Panc1 (cell line): ENCODE measurements around the gene PCLO. TPM values are rescaled to one million over a fixed set of nuclear protein-coding genes. Genes with fewer than 3 reads are reported as not detected.

Experiments
- ATAC-seq: fragments of 200-7000 bp; cut with Tn5 transposase; 2 replicates; pipeline ENCODE4 v1.9.1; 2020; ENCODE audit warnings: mild to moderate bottlenecking, moderate library complexity
- BruUV-seq: library from RNA; stranded (reverse); fragments of 400-500 nt; replicated peaks from 2 replicates; lab custom pipeline; 2021; lab: Mats Ljungman, UMichigan
- CTCF ChIA-PET: fragments of 300-600 bp; sonication (Branson Sonifier 250); formaldehyde crosslinking; loops from one replicate; lab custom pipeline; 2022; ENCODE audit warnings: antibody characterized with exemption; lab: Charles Lee
- POLR2A ChIA-PET: fragments of 300-600 bp; sonication (Branson Sonifier 250); formaldehyde crosslinking; loops from one replicate; lab custom pipeline; 2022; ENCODE audit warnings: antibody characterized with exemption; lab: Charles Lee
- DNase-seq: peaks from one replicate; pipeline ENCODE4 v3.0.0-alpha.2; 2010; ENCODE audit warnings: low read depth, low spot score
- H3K27ac ChIP-seq: 2 replicates; pipeline ENCODE4 v1.5.1; 2011; ENCODE audit warnings: mild to moderate bottlenecking, low read length, inconsistent platforms
- H3K27me3 ChIP-seq: fragments of 200-500 bp; sonication (Bioruptor generic); 2 replicates; pipeline ENCODE4 v1.6.0; 2014; ENCODE audit warnings: low read length, inconsistent platforms; ENCODE audit not compliant: control insufficient read depth, insufficient read depth
- H3K36me3 ChIP-seq: fragments of 200-500 bp; sonication (Bioruptor generic); 2 replicates; pipeline ENCODE4 v1.5.1; 2014; ENCODE audit warnings: inconsistent platforms, mild to moderate bottlenecking, low read length, moderate library complexity; ENCODE audit not compliant: control insufficient read depth, insufficient read depth
- H3K4me1 ChIP-seq: 2 replicates; pipeline ENCODE4 v1.5.1; 2011; ENCODE audit warnings: inconsistent platforms, mild to moderate bottlenecking, low read length, moderate library complexity; ENCODE audit not compliant: control insufficient read depth, insufficient read depth
- H3K4me3 ChIP-seq, 2 experiments: 2 replicates each; pipeline ENCODE4 v1.5.1; 2011 to 2012; ENCODE audit warnings: low read depth in 2 of 2, low read length in 2 of 2, mild to moderate bottlenecking in 2 of 2, inconsistent platforms in 1 of 2, moderate library complexity in 1 of 2
- H3K9me3 ChIP-seq: fragments of 200-500 bp; sonication (Bioruptor generic); 2 replicates; pipeline ENCODE4 v1.5.1; 2014; ENCODE audit warnings: low read depth, mild to moderate bottlenecking, inconsistent platforms, low read length, moderate library complexity; ENCODE audit not compliant: control insufficient read depth, insufficient read depth
- POLR2AphosphoS5 ChIP-seq: IDR thresholded peaks from 2 replicates; pipeline ENCODE4 v1.6.1; 2012; ENCODE audit warnings: mild to moderate bottlenecking, low read depth, low read length, moderate library complexity
- SIN3A ChIP-seq: IDR thresholded peaks from 2 replicates; pipeline ENCODE4 v1.6.1; 2012; ENCODE audit warnings: low read depth, mild to moderate bottlenecking, low read length, moderate library complexity, borderline replicate concordance; ENCODE audit not compliant: insufficient read depth
- TCF7L2 ChIP-seq: IDR thresholded peaks from 2 replicates; pipeline ENCODE4 v1.6.1; 2011; ENCODE audit warnings: mild to moderate bottlenecking, low read depth, low read length, inconsistent platforms
- in situ Hi-C: cut with HindIII; loops from 2 replicates; pipeline ENCODE4 v1.10.0; 2016; ENCODE audit warnings: low sequenced_read_pairs, low pct_unique_long_range_greater_than_20kb
- intact Hi-C: fragments of 100-400 bp; cut with micrococcal nuclease; formaldehyde crosslinking; loops from one replicate; pipeline ENCODE4 v1.10.0; 2022; ENCODE audit not compliant: unreplicated experiment
- total RNA-seq: library from RNA; stranded (reverse); gene quantifications from one replicate; pipeline ENCODE4 v1.2.1, GENCODE V29; 2021; ENCODE audit not compliant: unreplicated experiment
- TF ChIP-seq, protein P1 (sequence below): fragments of 450-650 bp; IDR thresholded peaks from 2 replicates; pipeline ENCODE4 v1.5.1; 2017; ENCODE audit warnings: mild to moderate bottlenecking
- TF ChIP-seq, protein P2 (sequence below), 2 experiments: IDR thresholded peaks; 2 replicates each; pipeline ENCODE4 v1.6.1; 2011 to 2012; ENCODE audit warnings: low read depth in 2 of 2, control low read depth in 1 of 2, low read length in 1 of 2, mild to moderate bottlenecking in 1 of 2, moderate library complexity in 1 of 2; ENCODE audit not compliant: insufficient read depth in 1 of 2

The PCLO gene
- total RNA-seq, 1 experiment from 2014 or later = 1.1 TPM

DNA sequence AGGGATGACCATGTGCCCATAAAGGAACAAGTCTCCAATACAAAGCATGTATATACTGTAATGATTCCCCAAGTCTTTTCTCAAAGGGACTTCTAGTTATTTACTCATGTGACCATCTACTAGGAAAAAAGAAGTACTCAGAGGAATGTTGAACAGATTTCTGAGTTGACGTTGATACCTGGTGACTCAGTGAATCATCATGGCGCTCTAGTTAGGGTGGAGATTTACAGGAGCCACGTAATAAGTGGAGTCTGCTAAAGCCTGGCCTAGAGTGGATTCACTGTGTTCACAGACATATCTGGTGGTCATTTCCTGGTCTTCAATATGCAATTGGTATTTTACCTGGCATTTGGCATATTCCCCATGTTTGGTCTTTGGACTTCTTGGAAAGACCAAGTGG, 416.9 kb downstream of the PCLO start:
- no TSS peak for BruUV-seq
- no peaks in the 10 kb centered on the region for H3K27me3 ChIP-seq
- intact Hi-C loops = no loop called here
- no peak overlapping the region for H3K27ac ChIP-seq
- H3K4me1 ChIP-seq = no peaks in the 10 kb centered on the region
- DNase-seq (no peak), ATAC-seq (no peak)
- POLR2A ChIA-PET = no interaction called here
- H3K4me3 ChIP-seq = no peak overlapping the region
- H3K9me3 ChIP-seq = no peaks in the 10 kb centered on the region
- CTCF ChIA-PET = no interaction called here
- in situ Hi-C loops = no loop called here
- TF ChIP-seq POLR2AphosphoS5 = no peak
- no peak for TF ChIP-seq SIN3A
- TF ChIP-seq TCF7L2 = no peak
- TF ChIP-seq, protein P1, sequence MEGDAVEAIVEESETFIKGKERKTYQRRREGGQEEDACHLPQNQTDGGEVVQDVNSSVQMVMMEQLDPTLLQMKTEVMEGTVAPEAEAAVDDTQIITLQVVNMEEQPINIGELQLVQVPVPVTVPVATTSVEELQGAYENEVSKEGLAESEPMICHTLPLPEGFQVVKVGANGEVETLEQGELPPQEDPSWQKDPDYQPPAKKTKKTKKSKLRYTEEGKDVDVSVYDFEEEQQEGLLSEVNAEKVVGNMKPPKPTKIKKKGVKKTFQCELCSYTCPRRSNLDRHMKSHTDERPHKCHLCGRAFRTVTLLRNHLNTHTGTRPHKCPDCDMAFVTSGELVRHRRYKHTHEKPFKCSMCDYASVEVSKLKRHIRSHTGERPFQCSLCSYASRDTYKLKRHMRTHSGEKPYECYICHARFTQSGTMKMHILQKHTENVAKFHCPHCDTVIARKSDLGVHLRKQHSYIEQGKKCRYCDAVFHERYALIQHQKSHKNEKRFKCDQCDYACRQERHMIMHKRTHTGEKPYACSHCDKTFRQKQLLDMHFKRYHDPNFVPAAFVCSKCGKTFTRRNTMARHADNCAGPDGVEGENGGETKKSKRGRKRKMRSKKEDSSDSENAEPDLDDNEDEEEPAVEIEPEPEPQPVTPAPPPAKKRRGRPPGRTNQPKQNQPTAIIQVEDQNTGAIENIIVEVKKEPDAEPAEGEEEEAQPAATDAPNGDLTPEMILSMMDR = no peak
- TF ChIP-seq, protein P2, sequence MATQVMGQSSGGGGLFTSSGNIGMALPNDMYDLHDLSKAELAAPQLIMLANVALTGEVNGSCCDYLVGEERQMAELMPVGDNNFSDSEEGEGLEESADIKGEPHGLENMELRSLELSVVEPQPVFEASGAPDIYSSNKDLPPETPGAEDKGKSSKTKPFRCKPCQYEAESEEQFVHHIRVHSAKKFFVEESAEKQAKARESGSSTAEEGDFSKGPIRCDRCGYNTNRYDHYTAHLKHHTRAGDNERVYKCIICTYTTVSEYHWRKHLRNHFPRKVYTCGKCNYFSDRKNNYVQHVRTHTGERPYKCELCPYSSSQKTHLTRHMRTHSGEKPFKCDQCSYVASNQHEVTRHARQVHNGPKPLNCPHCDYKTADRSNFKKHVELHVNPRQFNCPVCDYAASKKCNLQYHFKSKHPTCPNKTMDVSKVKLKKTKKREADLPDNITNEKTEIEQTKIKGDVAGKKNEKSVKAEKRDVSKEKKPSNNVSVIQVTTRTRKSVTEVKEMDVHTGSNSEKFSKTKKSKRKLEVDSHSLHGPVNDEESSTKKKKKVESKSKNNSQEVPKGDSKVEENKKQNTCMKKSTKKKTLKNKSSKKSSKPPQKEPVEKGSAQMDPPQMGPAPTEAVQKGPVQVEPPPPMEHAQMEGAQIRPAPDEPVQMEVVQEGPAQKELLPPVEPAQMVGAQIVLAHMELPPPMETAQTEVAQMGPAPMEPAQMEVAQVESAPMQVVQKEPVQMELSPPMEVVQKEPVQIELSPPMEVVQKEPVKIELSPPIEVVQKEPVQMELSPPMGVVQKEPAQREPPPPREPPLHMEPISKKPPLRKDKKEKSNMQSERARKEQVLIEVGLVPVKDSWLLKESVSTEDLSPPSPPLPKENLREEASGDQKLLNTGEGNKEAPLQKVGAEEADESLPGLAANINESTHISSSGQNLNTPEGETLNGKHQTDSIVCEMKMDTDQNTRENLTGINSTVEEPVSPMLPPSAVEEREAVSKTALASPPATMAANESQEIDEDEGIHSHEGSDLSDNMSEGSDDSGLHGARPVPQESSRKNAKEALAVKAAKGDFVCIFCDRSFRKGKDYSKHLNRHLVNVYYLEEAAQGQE (IDR thresholded peaks at IDR 0.05; ENCODE audit: insufficient read depth in 1 of 2, low read depth in 2 of 2, low read length in 1 of 2) = no peak
- no peaks in the 10 kb centered on the region for H3K36me3 ChIP-seq

- Histone ChIP-seq H3K27ac (no peak overlapping the region), H3K27me3 (no peaks in the 10 kb centered on the region), H3K36me3 (no peaks in the 10 kb centered on the region), H3K9me3 (no peaks in the 10 kb centered on the region), H3K4me1 (no peaks in the 10 kb centered on the region), H3K4me3 (no peak overlapping the region)
- in situ Hi-C loops (no loop called here), intact Hi-C loops (no loop called here)
- ChIA-PET CTCF (no interaction called here), POLR2A (no interaction called here)
- DNase-seq (no peak), ATAC-seq (no peak)
- no TSS peak for BruUV-seq
- TF ChIP-seq, protein P2 (IDR thresholded peaks at IDR 0.05; ENCODE audit: insufficient read depth in 1 of 2, low read depth in 2 of 2, low read length in 1 of 2) = no peak
- TF ChIP-seq, protein P1 = no peak
- TF ChIP-seq POLR2AphosphoS5 (no peak), TCF7L2 (no peak), SIN3A (no peak)
Observed at GRCh38 chr7:82745117-82745516, 417.6 kb downstream of the PCLO start.
